ENCODE results near the gene TATDN2. TPM values are rescaled to one million over a fixed set of nuclear protein-coding genes. Genes with fewer than 3 reads are reported as not detected.

TATDN2 gene
- total RNA-seq, 2 experiments from 2014 or later: 58.4 to 61.2 TPM

GRCh38 chr3:10328460-10329071, 80.3 kb downstream of the TATDN2 start:
- ChIA-PET POLR2A (no interaction called here), CTCF (interaction anchor here (1.0 kb wide), 1 partner anchor 15 kb away, joined by 3 read pairs; no protein-coding TSS in a partner anchor)

GRCh38 chr3:10329495-10330015, 81.3 kb downstream of the TATDN2 start:
- CTCF ChIA-PET: no interaction called here
- POLR2A ChIA-PET: no interaction called here

GRCh38 chr3:10330319-10330718, 82.1 kb downstream of the TATDN2 start:
- CTCF ChIA-PET: interaction anchor here (1.2 to 1.5 kb wide), 2 partner anchors 9 to 14 kb away, joined by 3 to 5 read pairs; no protein-coding TSS in a partner anchor
- POLR2A ChIA-PET: no interaction called here

Other genes with a start within 250 kb of the TATDN2 start
- gene FANCD2, start 222.0 kb upstream of the TATDN2 start, total RNA-seq: 10 to 100 TPM; 67.2 to 71.4 TPM
- not detected for gene FANCD2OS, start 140.2 kb upstream of the TATDN2 start, total RNA-seq
- gene BRK1, start 132.8 kb upstream of the TATDN2 start, total RNA-seq: 100 to 1,000 TPM in 1 of 2 experiments, 10 to 100 TPM in 1; 99.7 to 101 TPM
- gene VHL, start 106.7 kb upstream of the TATDN2 start, total RNA-seq: 10 to 100 TPM; 43.2 to 46.5 TPM
- gene IRAK2, start 83.5 kb upstream of the TATDN2 start, total RNA-seq: 1 to 10 TPM; 4.0 TPM
- not detected for gene GHRL, start 44.5 kb downstream of the TATDN2 start, total RNA-seq
- gene SEC13, start 72.7 kb downstream of the TATDN2 start, total RNA-seq: 100 to 1,000 TPM; 113 to 114 TPM